ENCODE measurements around the gene PRKAR2B.

GRCh38 chr7:107080099-107080505, 35.6 kb downstream of the PRKAR2B start:
- TF ChIP-seq EZH2phosphoT487 (IDR thresholded peaks at IDR 0.05; ENCODE audit: insufficient read depth, low read depth) (no peak), EZH2 (IDR thresholded peaks at IDR 0.05; ENCODE audit: insufficient read depth, poor library complexity, severe bottlenecking) (no peak)

Measured in GM23248 (cell line).